ENCODE data around the gene PCSK6.

GRCh38 chr15:101355678-101356464 is 133.6 kb downstream of the PCSK6 start:
- TF ChIP-seq LEF1 (IDR thresholded peaks at IDR 0.05; ENCODE audit: borderline replicate concordance) (no peak), TARDBP (IDR thresholded peaks at IDR 0.05) (no peak), SUZ12 (IDR thresholded peaks at IDR 0.05) (no peak), NFRKB (IDR thresholded peaks at IDR 0.05) (no peak), L3MBTL2 (conservative IDR thresholded peaks at IDR 0.05) (no peak), PKNOX1 (IDR thresholded peaks at IDR 0.05) (no peak), ARNT (IDR thresholded peaks at IDR 0.05) (no peak), FOXK2 (IDR thresholded peaks at IDR 0.05) (no peak), ZNF384 (IDR thresholded peaks at IDR 0.05) (no peak), ELF4 (IDR thresholded peaks at IDR 0.05) (no peak), BHLHE40 (IDR thresholded peaks at IDR 0.05; ENCODE audit: borderline replicate concordance) (no peak)
